ENCODE data around the gene SURF4. TPM values are rescaled to one million over a fixed set of nuclear protein-coding genes. Genes with fewer than 3 reads are reported as not detected.

Gene SURF4
- total and polyA plus RNA-seq, 2 of the 13 experiments (the other 11 are each of a cell fraction or from before 2014, with no cell fraction given) = 220 to 265 TPM

DNA sequence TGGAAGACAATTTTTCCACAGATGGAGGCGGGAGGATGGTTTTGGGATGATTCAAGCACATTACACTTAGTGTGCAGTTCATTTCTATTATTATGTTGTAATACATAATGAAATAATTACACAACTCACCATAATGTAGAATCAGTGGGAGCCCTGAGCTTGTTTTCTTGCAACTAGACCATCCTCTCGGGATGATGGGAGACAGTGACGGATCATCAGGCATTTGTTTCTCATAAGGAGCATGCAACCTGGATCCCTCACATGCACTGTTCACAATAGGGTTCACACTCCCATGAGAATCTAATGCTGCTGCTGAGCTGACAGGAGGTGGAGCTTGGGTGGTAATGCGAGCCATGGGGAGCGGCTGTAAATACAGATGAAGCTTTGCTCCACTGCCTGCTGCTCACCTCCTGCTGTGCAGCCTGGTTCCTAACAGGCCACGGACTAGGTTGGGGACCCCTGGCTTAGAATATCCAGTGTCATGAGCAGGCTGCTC, 1.9 kb upstream of the SURF4 start (continued):
- TF ChIP-seq, protein P1, sequence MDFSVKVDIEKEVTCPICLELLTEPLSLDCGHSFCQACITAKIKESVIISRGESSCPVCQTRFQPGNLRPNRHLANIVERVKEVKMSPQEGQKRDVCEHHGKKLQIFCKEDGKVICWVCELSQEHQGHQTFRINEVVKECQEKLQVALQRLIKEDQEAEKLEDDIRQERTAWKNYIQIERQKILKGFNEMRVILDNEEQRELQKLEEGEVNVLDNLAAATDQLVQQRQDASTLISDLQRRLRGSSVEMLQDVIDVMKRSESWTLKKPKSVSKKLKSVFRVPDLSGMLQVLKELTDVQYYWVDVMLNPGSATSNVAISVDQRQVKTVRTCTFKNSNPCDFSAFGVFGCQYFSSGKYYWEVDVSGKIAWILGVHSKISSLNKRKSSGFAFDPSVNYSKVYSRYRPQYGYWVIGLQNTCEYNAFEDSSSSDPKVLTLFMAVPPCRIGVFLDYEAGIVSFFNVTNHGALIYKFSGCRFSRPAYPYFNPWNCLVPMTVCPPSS (IDR thresholded peaks at IDR 0.05) = no peak
- TF ChIP-seq SRF (IDR thresholded peaks at IDR 0.05; ENCODE audit: low read depth, low read length) = no peak
- peak; percentile 61; the same call in 1 of the 2 replicates for TF ChIP-seq ZKSCAN5 (CRISPR knock-in tag; IDR thresholded peaks at IDR 0.05)
- TF ChIP-seq ZNF773 (CRISPR knock-in tag; IDR thresholded peaks at IDR 0.05; ENCODE audit: borderline replicate concordance) = no peak
- TF ChIP-seq, protein P2, sequence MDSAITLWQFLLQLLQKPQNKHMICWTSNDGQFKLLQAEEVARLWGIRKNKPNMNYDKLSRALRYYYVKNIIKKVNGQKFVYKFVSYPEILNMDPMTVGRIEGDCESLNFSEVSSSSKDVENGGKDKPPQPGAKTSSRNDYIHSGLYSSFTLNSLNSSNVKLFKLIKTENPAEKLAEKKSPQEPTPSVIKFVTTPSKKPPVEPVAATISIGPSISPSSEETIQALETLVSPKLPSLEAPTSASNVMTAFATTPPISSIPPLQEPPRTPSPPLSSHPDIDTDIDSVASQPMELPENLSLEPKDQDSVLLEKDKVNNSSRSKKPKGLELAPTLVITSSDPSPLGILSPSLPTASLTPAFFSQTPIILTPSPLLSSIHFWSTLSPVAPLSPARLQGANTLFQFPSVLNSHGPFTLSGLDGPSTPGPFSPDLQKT (CRISPR knock-in tag; IDR thresholded peaks at IDR 0.05; ENCODE audit: borderline replicate concordance) = no peak
- TF ChIP-seq IRF2 (CRISPR knock-in tag; IDR thresholded peaks at IDR 0.05) = peak; percentile 47; the same call in 1 of the 2 replicates
- TF ChIP-seq, protein P3, sequence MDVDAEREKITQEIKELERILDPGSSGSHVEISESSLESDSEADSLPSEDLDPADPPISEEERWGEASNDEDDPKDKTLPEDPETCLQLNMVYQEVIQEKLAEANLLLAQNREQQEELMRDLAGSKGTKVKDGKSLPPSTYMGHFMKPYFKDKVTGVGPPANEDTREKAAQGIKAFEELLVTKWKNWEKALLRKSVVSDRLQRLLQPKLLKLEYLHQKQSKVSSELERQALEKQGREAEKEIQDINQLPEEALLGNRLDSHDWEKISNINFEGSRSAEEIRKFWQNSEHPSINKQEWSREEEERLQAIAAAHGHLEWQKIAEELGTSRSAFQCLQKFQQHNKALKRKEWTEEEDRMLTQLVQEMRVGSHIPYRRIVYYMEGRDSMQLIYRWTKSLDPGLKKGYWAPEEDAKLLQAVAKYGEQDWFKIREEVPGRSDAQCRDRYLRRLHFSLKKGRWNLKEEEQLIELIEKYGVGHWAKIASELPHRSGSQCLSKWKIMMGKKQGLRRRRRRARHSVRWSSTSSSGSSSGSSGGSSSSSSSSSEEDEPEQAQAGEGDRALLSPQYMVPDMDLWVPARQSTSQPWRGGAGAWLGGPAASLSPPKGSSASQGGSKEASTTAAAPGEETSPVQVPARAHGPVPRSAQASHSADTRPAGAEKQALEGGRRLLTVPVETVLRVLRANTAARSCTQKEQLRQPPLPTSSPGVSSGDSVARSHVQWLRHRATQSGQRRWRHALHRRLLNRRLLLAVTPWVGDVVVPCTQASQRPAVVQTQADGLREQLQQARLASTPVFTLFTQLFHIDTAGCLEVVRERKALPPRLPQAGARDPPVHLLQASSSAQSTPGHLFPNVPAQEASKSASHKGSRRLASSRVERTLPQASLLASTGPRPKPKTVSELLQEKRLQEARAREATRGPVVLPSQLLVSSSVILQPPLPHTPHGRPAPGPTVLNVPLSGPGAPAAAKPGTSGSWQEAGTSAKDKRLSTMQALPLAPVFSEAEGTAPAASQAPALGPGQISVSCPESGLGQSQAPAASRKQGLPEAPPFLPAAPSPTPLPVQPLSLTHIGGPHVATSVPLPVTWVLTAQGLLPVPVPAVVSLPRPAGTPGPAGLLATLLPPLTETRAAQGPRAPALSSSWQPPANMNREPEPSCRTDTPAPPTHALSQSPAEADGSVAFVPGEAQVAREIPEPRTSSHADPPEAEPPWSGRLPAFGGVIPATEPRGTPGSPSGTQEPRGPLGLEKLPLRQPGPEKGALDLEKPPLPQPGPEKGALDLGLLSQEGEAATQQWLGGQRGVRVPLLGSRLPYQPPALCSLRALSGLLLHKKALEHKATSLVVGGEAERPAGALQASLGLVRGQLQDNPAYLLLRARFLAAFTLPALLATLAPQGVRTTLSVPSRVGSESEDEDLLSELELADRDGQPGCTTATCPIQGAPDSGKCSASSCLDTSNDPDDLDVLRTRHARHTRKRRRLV (CRISPR knock-in tag; IDR thresholded peaks at IDR 0.05) = 0 out of 2 replicates have a peak, but pooled peaks have one; percentile 22
- no peak for TF ChIP-seq TCF12 (IDR thresholded peaks at IDR 0.05)
- no peak for TF ChIP-seq TCF12 (CRISPR knock-in tag; IDR thresholded peaks at IDR 0.05)
- TF ChIP-seq FOXP1 (IDR thresholded peaks at IDR 0.05) = no peak
- no peak for TF ChIP-seq FOXP1 (CRISPR knock-in tag; IDR thresholded peaks at IDR 0.05)
- no peak for TF ChIP-seq ZNF382 (CRISPR knock-in tag; IDR thresholded peaks at IDR 0.05; ENCODE audit: borderline replicate concordance)
- TF ChIP-seq ZFP62 (CRISPR knock-in tag; IDR thresholded peaks at IDR 0.05) = no peak
- no peak for TF ChIP-seq ZNF562 (CRISPR knock-in tag; IDR thresholded peaks at IDR 0.05; ENCODE audit: borderline replicate concordance)
- TF ChIP-seq, protein P4, sequence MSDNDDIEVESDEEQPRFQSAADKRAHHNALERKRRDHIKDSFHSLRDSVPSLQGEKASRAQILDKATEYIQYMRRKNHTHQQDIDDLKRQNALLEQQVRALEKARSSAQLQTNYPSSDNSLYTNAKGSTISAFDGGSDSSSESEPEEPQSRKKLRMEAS (IDR thresholded peaks at IDR 0.05) = peak; percentile 17; the same call in 1 of the 2 replicates
- no peak for TF ChIP-seq ZNF350 (CRISPR knock-in tag; IDR thresholded peaks at IDR 0.05; ENCODE audit: borderline replicate concordance, low read depth)
- TF ChIP-seq ELF3 (CRISPR knock-in tag; IDR thresholded peaks at IDR 0.05) = peak; percentile 37; the same call in 1 of the 2 replicates
- TF ChIP-seq CEBPB (IDR thresholded peaks at IDR 0.05; ENCODE audit: borderline replicate concordance, low read depth, low read length) = 0 out of 2 replicates have a peak, but pooled peaks have one; percentile 7
- no peak for TF ChIP-seq TCF7 (IDR thresholded peaks at IDR 0.05; ENCODE audit: low read depth)
- TF ChIP-seq ZNF709 (CRISPR knock-in tag; IDR thresholded peaks at IDR 0.05) = no peak
- no peak for TF ChIP-seq SALL1 (CRISPR knock-in tag; IDR thresholded peaks at IDR 0.05)
- TF ChIP-seq ZNF121 (CRISPR knock-in tag; IDR thresholded peaks at IDR 0.05) = no peak
- no peak for TF ChIP-seq TOPORS (CRISPR knock-in tag; IDR thresholded peaks at IDR 0.05)
- TF ChIP-seq AKAP8 (CRISPR knock-in tag; IDR thresholded peaks at IDR 0.05) = no peak
